GM13976 (cell line): ENCODE data around the gene MX1.

ENCODE experiments used
- DNase-seq: peaks from one replicate; pipeline ENCODE4 v3.0.0; 2012; ENCODE audit warnings: low spot score
- in situ Hi-C: fragments of 300-500 bp; cut with MboI; formaldehyde crosslinking; loops from one replicate; pipeline ENCODE4 v1.12.0; 2022; ENCODE audit warnings: low sequenced_read_pairs, mixed read lengths, inconsistent platforms; ENCODE audit not compliant: unreplicated experiment
- TF ChIP-seq, protein P1 (sequence below): IDR thresholded peaks from 2 replicates; pipeline ENCODE4 v1.5.1; 2012; ENCODE audit warnings: borderline replicate concordance, mild to moderate bottlenecking; ENCODE audit not compliant: insufficient read depth; ENCODE audit errors: extremely low read depth, missing control alignments, control extremely low read depth

The MX1 gene

GRCh38 chr21:41480086-41480690 lies 54.1 kb downstream of the MX1 start:
- TF ChIP-seq, protein P1, sequence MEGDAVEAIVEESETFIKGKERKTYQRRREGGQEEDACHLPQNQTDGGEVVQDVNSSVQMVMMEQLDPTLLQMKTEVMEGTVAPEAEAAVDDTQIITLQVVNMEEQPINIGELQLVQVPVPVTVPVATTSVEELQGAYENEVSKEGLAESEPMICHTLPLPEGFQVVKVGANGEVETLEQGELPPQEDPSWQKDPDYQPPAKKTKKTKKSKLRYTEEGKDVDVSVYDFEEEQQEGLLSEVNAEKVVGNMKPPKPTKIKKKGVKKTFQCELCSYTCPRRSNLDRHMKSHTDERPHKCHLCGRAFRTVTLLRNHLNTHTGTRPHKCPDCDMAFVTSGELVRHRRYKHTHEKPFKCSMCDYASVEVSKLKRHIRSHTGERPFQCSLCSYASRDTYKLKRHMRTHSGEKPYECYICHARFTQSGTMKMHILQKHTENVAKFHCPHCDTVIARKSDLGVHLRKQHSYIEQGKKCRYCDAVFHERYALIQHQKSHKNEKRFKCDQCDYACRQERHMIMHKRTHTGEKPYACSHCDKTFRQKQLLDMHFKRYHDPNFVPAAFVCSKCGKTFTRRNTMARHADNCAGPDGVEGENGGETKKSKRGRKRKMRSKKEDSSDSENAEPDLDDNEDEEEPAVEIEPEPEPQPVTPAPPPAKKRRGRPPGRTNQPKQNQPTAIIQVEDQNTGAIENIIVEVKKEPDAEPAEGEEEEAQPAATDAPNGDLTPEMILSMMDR: no peak
- DNase-seq: no peak
- in situ Hi-C loops: no loop called here

- in situ Hi-C loops: no loop called here
- DNase-seq: no peak
- TF ChIP-seq, protein P1: no peak
Observed at GRCh38 chr21:41481191-41481590, 55.2 kb downstream of the MX1 start.

- no peak for DNase-seq
- TF ChIP-seq, protein P1: no peak
- in situ Hi-C loops: no loop called here
Observed at GRCh38 chr21:41482301-41482700, 56.3 kb downstream of the MX1 start.

- in situ Hi-C loops: no loop called here
- DNase-seq: no peak
- TF ChIP-seq, protein P1: no peak
Observed at GRCh38 chr21:41482980-41483379, 56.9 kb downstream of the MX1 start.

GRCh38 chr21:41483415-41483814 lies 57.4 kb downstream of the MX1 start:
- in situ Hi-C loops: no loop called here
- TF ChIP-seq, protein P1: no peak
- no peak for DNase-seq

DNA sequence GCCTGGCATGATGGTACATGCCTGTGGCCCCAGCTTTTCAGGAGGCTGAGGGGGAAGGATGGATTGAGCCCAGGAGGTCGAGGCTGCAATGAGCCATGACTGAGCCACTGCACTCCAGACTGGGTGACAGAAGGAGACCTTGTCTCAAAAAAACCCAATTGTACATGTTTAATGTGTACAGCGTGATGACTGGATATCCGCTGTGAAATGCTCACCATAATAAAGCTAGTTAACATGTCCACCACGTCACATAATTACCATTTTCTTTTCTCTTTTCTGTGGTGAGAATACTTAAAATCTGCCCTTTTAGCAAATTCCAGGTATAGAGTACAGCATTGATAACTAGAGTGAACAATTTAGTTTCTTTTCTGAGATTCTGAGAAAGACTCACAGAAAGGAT lies 57.9 kb downstream of the MX1 start:
- TF ChIP-seq, protein P1: no peak
- in situ Hi-C loops: no loop called here
- DNase-seq: no peak
